Skeletal muscle tissue (tissue), 4 donors: ENCODE results near the gene SPATS2. TPM values are rescaled to one million over a fixed set of nuclear protein-coding genes. Genes with fewer than 3 reads are reported as not detected.

Experiments used
- H3K27ac ChIP-seq: one replicate; pipeline ENCODE4 v1.7.0; 2013; ENCODE audit warnings: mild to moderate bottlenecking, low read depth, low read length, inconsistent platforms
- H3K27me3 ChIP-seq, 3 donors: one replicate each; pipeline ENCODE4 v1.7.0; 2013; ENCODE audit warnings: low read length in 3 of 3; ENCODE audit not compliant: control insufficient read depth in 3 of 3, insufficient read depth in 3 of 3
- H3K36me3 ChIP-seq, 3 donors: one replicate each; pipeline ENCODE4 v1.7.0; 2013; ENCODE audit warnings: low read length in 3 of 3; ENCODE audit not compliant: control insufficient read depth in 3 of 3, insufficient read depth in 3 of 3
- H3K4me1 ChIP-seq, 3 donors: one replicate each; pipeline ENCODE4 v1.7.0; 2013; ENCODE audit warnings: low read length in 3 of 3, mild to moderate bottlenecking in 3 of 3; ENCODE audit not compliant: control insufficient read depth in 3 of 3, insufficient read depth in 3 of 3
- H3K4me3 ChIP-seq, 3 donors: one replicate each; pipeline ENCODE4 v1.7.0; 2013; ENCODE audit warnings: low read length in 3 of 3
- H3K9ac ChIP-seq, 3 donors: one replicate each; pipeline ENCODE4 v1.7.0; 2013; ENCODE audit warnings: low read length in 3 of 3, mild to moderate bottlenecking in 3 of 3, moderate library complexity in 2 of 3, low read depth in 1 of 3
- H3K9me3 ChIP-seq, 3 donors: one replicate each; pipeline ENCODE4 v1.7.0; 2013; ENCODE audit warnings: low read length in 3 of 3; ENCODE audit not compliant: control insufficient read depth in 3 of 3
- total RNA-seq: library from RNA; depleted of rRNA; stranded (reverse); fragments of >200 nt; gene quantifications from one replicate; pipeline ENCODE4 v1.2.3, GENCODE V29; 2014
- donor health status: Osteomylitis.

The SPATS2 gene
- total RNA-seq, 1 donor from 2014 or later: 19.8 TPM

- H3K9ac ChIP-seq: peak overlapping the region; percentile 38 to 72 (median 51)
- H3K9me3 ChIP-seq: no peaks in the 10 kb centered on the region
- H3K4me1 ChIP-seq: peaks cover 24 to 31% (median 28%) of the 10 kb centered on the region in 3 donors
- peaks cover 36 to 46% (median 37%) of the 10 kb centered on the region in 3 donors for H3K27me3 ChIP-seq
- H3K4me3 ChIP-seq: peak overlapping the region; percentile 56 to 70 (median 68)
- no peak overlapping the region for H3K27ac ChIP-seq
- H3K36me3 ChIP-seq: no peaks in the 10 kb centered on the region
These were observed 181.8 kb downstream of the SPATS2 start for GRCh38 chr12:49548822-49549648.

GRCh38 chr12:49549735-49550692, 182.8 kb downstream of the SPATS2 start:
- Histone ChIP-seq H3K36me3 (no peaks in the 10 kb centered on the region), H3K27ac (no peak overlapping the region), H3K9me3 (no peaks in the 10 kb centered on the region), H3K27me3 (peaks cover 29 to 39% (median 37%) of the 10 kb centered on the region in 3 donors), H3K9ac (peak overlapping the region in 1 of 3 donors; percentile 72), H3K4me3 (peak overlapping the region in 1 of 3 donors; percentile 56), H3K4me1 (peaks cover 24 to 31% (median 28%) of the 10 kb centered on the region in 3 donors)

GRCh38 chr12:49550693-49551252, 183.5 kb downstream of the SPATS2 start:
- Histone ChIP-seq H3K4me3 (no peak overlapping the region), H3K36me3 (peaks cover 0 to 3% (median under 1%) of the 10 kb centered on the region in 3 donors), H3K27me3 (peaks cover 22 to 35% (median 33%) of the 10 kb centered on the region in 3 donors), H3K9me3 (no peaks in the 10 kb centered on the region), H3K27ac (no peak overlapping the region), H3K9ac (no peak overlapping the region), H3K4me1 (peaks cover 24 to 31% (median 28%) of the 10 kb centered on the region in 3 donors)

- peak overlapping the region; percentile 6 for H3K27ac ChIP-seq
- H3K27me3 ChIP-seq: peaks cover 14 to 26% (median 23%) of the 10 kb centered on the region in 3 donors
- peak overlapping the region in 2 of 3 donors; percentile 18 to 29 for H3K4me3 ChIP-seq
- no peaks in the 10 kb centered on the region for H3K9me3 ChIP-seq
- peak overlapping the region in 1 of 3 donors; percentile 41 for H3K9ac ChIP-seq
- peaks cover 24 to 31% (median 28%) of the 10 kb centered on the region in 3 donors for H3K4me1 ChIP-seq
- peaks cover 10 to 13% (median 13%) of the 10 kb centered on the region in 3 donors for H3K36me3 ChIP-seq
These were observed 184.8 kb downstream of the SPATS2 start for GRCh38 chr12:49552014-49552413.

GRCh38 chr12:49552425-49552824, 185.2 kb downstream of the SPATS2 start:
- Histone ChIP-seq H3K4me3 (peak overlapping the region in 1 of 3 donors; percentile 29), H3K9ac (peak overlapping the region in 1 of 3 donors; percentile 41), H3K27ac (peak overlapping the region; percentile 6)

GRCh38 chr12:49552899-49553298, 185.6 kb downstream of the SPATS2 start:
- peaks cover 19 to 21% (median 20%) of the 10 kb centered on the region in 3 donors for H3K36me3 ChIP-seq
- no peak overlapping the region for H3K9ac ChIP-seq
- H3K4me1 ChIP-seq: peaks cover 24 to 31% (median 28%) of the 10 kb centered on the region in 3 donors
- no peak overlapping the region for H3K27ac ChIP-seq
- no peaks in the 10 kb centered on the region for H3K9me3 ChIP-seq
- no peak overlapping the region for H3K4me3 ChIP-seq
- H3K27me3 ChIP-seq: peaks cover 6 to 18% (median 14%) of the 10 kb centered on the region in 3 donors

More at GRCh38 chr12:49552425-49552824, 185.2 kb downstream of the SPATS2 start:
- peaks cover 10 to 23% (median 19%) of the 10 kb centered on the region in 3 donors for H3K27me3 ChIP-seq
- peaks cover 24 to 31% (median 28%) of the 10 kb centered on the region in 3 donors for H3K4me1 ChIP-seq
- no peaks in the 10 kb centered on the region for H3K9me3 ChIP-seq
- peaks cover 14 to 16% (median 16%) of the 10 kb centered on the region in 3 donors for H3K36me3 ChIP-seq

GRCh38 chr12:49553512-49554088, 186.3 kb downstream of the SPATS2 start:
- Histone ChIP-seq H3K9me3 (no peaks in the 10 kb centered on the region), H3K4me1 (peaks cover 23 to 27% (median 25%) of the 10 kb centered on the region in 3 donors), H3K9ac (no peak overlapping the region), H3K27ac (no peak overlapping the region), H3K27me3 (peaks cover 3 to 11% (median 7%) of the 10 kb centered on the region in 3 donors), H3K36me3 (peaks cover 24 to 28% (median 26%) of the 10 kb centered on the region in 3 donors), H3K4me3 (no peak overlapping the region)

- H3K9me3 ChIP-seq: no peaks in the 10 kb centered on the region
- peak overlapping the region in 1 of 3 donors; percentile 8 for H3K9ac ChIP-seq
- peaks cover 31 to 35% (median 33%) of the 10 kb centered on the region in 3 donors for H3K36me3 ChIP-seq
- peaks cover 16 to 20% (median 18%) of the 10 kb centered on the region in 3 donors for H3K4me1 ChIP-seq
- peaks cover 2 to 5% (median 3%) of the 10 kb centered on the region in 3 donors for H3K27me3 ChIP-seq
- H3K4me3 ChIP-seq: no peak overlapping the region
- no peak overlapping the region for H3K27ac ChIP-seq
These were observed 187.0 kb downstream of the SPATS2 start for GRCh38 chr12:49554266-49554665.
